Cardiac fibroblast (primary cell): Measurements from ENCODE around the gene COG2.

Experiments used
- DNase-seq, 2 donors: peaks; one replicate each; pipeline versions ENCODE4 v3.0.0 to v3.0.0-alpha.2; 2010; ENCODE audit warnings: low read depth in 2 of 2
- H3K4me3 ChIP-seq, 2 donors: replicated peaks in 1 of 2; 1 replicate in 1 of 2; 2 replicates in 1 of 2; pipeline ENCODE4 v1.5.1; 2011; ENCODE audit warnings: low read depth in 2 of 2, low read length in 2 of 2, mild to moderate bottlenecking in 2 of 2, moderate library complexity in 1 of 2
- CTCF ChIP-seq: IDR thresholded peaks from one replicate; pipeline ENCODE4 v1.5.1; 2011; ENCODE audit warnings: low read depth, mild to moderate bottlenecking, low read length, inconsistent platforms

The COG2 gene

GRCh38 chr1:230699716-230700115 lies 57.4 kb downstream of the COG2 start:
- no peak for TF ChIP-seq CTCF
- DNase-seq, result no peak
- H3K4me3 ChIP-seq, result no peak overlapping the region

- no peak for DNase-seq
- no peak for TF ChIP-seq CTCF
- H3K4me3 ChIP-seq, result no peak overlapping the region
Observed at GRCh38 chr1:230700132-230700531, 57.9 kb downstream of the COG2 start.

- no peak overlapping the region for H3K4me3 ChIP-seq
- TF ChIP-seq CTCF, result no peak
- DNase-seq, result no peak
Observed at GRCh38 chr1:230701434-230701833, 59.2 kb downstream of the COG2 start.

GRCh38 chr1:230701895-230702768 lies 59.9 kb downstream of the COG2 start:
- no peak for TF ChIP-seq CTCF
- no peak for DNase-seq
- no peak overlapping the region for H3K4me3 ChIP-seq

GRCh38 chr1:230702934-230703678 lies 60.8 kb downstream of the COG2 start:
- DNase-seq, result no peak
- no peak for TF ChIP-seq CTCF
- H3K4me3 ChIP-seq, result no peak overlapping the region

- DNase-seq, result no peak
- TF ChIP-seq CTCF, result no peak
- H3K4me3 ChIP-seq, result no peak overlapping the region
Observed at GRCh38 chr1:230703679-230704385, 61.6 kb downstream of the COG2 start.
